Left lobe of liver (tissue), 2 donors: ENCODE data around the gene TMPRSS4. TPM values are rescaled to one million over a fixed set of nuclear protein-coding genes. Genes with fewer than 3 reads are reported as not detected.
A peak's percentile ranks its signal among the peaks of the same experiment; 100 is the strongest.

Experiments
- ATAC-seq: fragments of 200-7000 bp; cut with Tn5 transposase; one replicate; pipeline ENCODE4 v1.9.1; 2020; ENCODE audit warnings: mild to moderate bottlenecking, moderate library complexity
- DNase-seq: peaks from one replicate; pipeline ENCODE4 v3.0.0-alpha.2; 2020; ENCODE audit warnings: low spot score
- total RNA-seq: library from RNA; stranded (reverse); gene quantifications from one replicate; pipeline ENCODE4 v1.2.1, GENCODE V29; 2021
- donor health status: DM: no; HTN: no; CAD: no; lungs with moderate emphysema.
- donor health status: DM: no; HTN: yes; CAD: no.

Gene TMPRSS4
- total RNA-seq, 1 donor from 2014 or later: not detected

DNA sequence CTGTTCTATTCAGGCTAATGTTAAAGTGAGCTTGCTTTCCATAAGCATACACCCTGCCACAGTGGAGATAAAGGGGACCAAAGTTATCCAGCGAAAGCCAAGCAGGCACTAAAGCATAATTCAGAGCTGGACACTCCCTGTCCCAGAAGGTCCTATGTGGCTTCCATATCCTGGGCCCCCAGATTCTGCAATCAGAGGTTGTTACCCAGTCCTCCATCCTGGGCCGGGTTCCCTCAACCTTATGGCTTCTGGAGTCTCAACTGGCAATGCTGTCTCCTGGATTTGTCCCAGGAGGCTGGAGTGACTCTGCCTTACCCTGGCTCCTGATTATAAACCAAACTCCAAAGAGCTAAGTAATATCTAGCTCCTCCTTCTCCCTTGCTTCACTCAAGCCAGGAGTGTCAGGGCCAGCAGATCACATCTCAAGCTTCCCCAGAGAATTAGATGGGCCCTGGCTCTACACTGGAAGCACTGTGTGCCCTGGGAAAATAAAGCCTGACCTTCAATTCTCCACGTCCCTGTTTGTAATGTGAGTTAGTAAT lies 23.9 kb downstream of the TMPRSS4 start:
- no peak for ATAC-seq
- DNase-seq: no peak

DNA sequence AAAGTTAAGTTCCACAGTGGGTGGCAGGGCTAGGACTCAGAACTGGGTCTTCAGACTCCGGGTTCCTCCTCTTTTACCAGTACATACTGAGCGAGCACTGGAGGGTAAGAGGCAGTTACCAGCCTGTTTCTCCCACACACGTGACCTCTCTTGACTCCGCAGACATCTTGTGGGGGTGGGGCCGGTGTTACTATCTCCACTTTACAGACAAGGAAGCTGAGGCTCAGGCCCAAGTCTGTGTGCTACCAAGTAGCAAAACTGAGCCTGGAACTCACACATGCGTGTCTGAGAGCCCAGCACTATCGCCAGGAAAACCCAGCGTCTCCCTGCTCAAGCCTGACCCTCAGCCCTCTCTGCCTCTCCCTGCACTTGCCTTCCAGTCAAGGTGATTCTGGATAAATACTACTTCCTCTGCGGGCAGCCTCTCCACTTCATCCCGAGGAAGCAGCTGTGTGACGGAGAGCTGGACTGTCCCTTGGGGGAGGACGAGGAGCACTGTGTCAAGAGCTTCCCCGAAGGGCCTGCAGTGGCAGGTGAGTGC lies 25.9 kb downstream of the TMPRSS4 start:
- ATAC-seq (peak; percentile 46), DNase-seq (no peak)

GRCh38 chr11:118104491-118104890 lies 27.6 kb downstream of the TMPRSS4 start:
- no peak for DNase-seq
- no peak for ATAC-seq

- no peak for DNase-seq
- ATAC-seq: no peak
These were observed 28.9 kb downstream of the TMPRSS4 start for GRCh38 chr11:118105657-118106305.

DNA sequence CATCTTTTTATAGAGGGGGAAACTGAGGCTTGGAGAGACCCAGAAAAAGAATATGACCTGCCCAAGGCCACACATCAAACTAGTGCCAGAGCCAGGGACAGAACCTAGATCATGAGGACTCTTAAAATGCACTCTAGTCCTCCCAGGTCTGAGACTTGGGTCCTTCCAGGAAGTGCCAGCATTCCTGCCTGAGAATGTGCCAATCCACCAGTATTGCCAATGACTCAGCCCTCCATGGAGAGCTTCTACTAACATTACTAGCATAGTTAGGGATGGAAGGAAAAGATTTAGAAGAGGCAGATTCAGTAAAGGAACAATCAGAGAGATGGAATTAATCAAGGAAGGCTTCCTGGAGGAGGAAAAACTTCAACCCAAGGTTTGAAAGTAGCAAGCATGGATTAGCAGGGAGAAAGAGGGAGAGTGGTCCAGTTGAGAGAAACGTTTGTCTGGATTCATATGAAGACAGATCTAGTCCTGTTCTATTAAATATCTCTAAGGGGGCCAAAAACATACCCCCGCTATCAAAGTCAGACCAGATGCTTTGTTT lies 30.0 kb downstream of the TMPRSS4 start:
- no peak for ATAC-seq
- no peak for DNase-seq

GRCh38 chr11:118108513-118108912 lies 31.6 kb downstream of the TMPRSS4 start:
- ATAC-seq (no peak), DNase-seq (no peak)

- ATAC-seq: no peak
- DNase-seq: no peak
These were observed 32.4 kb downstream of the TMPRSS4 start for GRCh38 chr11:118109231-118109630.

- ATAC-seq: no peak
- DNase-seq: no peak
These were observed 34.3 kb downstream of the TMPRSS4 start for GRCh38 chr11:118111019-118111743.

DNA sequence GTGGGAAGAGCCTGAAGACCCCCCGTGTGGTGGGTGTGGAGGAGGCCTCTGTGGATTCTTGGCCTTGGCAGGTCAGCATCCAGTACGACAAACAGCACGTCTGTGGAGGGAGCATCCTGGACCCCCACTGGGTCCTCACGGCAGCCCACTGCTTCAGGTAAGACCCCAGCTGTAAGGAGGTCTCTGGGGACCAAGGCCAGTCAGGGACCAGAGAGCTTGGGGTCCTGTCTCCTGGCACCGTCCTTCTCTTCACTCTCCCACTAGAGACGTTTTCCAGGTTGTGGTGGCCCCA lies 34.8 kb downstream of the TMPRSS4 start:
- no peak for DNase-seq

DNA sequence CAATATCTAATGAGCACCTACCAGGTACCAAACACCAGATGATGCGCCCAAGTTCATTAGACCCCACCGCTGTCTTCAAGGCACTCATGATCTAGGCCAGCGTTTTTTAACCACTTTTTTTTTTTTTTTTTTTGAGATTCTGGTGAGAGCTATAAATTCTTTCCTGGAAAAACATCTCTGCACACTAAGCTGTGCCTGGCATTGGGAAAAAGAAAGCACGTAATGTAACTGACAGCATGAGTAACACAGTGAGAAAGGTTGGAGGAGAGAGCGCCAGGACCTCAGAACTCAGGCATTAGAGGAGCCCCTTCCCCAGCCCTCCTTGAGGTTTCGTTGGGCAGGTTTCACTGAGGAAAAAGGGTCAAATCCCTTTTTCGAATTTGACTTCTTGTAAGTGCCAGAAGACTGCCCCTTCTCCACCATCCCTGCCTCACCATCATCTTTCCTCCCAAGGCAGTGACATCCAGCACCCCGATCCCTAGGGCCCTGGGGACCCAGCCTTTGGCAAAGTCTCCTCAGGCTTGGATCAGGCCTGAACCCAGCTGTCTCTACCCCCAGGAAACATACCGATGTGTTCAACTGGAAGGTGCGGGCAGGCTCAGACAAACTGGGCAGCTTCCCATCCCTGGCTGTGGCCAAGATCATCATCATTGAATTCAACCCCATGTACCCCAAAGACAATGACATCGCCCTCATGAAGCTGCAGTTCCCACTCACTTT lies 36.0 kb downstream of the TMPRSS4 start:
- no peak for DNase-seq
- ATAC-seq: no peak

More for the DNA sequence above, 34.8 kb downstream of the TMPRSS4 start:
- ATAC-seq: no peak

DNA sequence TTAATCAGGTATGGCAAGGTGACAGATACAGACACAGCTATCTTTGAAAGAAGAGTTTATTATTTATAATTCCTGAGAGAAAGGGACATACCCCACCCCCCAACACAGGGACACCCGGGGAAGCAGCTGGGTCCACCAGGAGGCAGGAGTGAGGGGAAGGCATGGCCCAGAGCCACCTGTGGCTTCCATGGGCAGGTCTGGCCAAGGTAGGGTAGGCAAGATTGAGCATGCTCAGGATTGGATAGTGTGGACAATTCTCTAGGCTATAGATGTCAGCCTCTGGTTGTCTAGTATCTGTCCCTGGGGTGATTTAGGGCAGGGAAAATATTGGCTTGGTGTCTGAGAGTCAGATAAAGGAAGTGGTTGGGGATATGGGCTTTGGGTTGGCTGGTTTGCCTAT lies 37.4 kb downstream of the TMPRSS4 start:
- ATAC-seq: no peak
- no peak for DNase-seq

GRCh38 chr11:118115048-118115447 lies 38.2 kb downstream of the TMPRSS4 start:
- DNase-seq: no peak

GRCh38 chr11:118117790-118118601 lies 41.1 kb downstream of the TMPRSS4 start:
- DNase-seq (no peak), ATAC-seq (no peak)

More at GRCh38 chr11:118115048-118115447, 38.2 kb downstream of the TMPRSS4 start:
- ATAC-seq: no peak

- ATAC-seq (no peak), DNase-seq (no peak)
These were observed 43.9 kb downstream of the TMPRSS4 start for GRCh38 chr11:118120793-118121192.

- DNase-seq (no peak), ATAC-seq (no peak)
These were observed 48.2 kb downstream of the TMPRSS4 start for GRCh38 chr11:118124929-118125535.

GRCh38 chr11:118126082-118126838 lies 49.4 kb downstream of the TMPRSS4 start:
- DNase-seq (no peak), ATAC-seq (no peak)

GRCh38 chr11:118128310-118128709 lies 51.4 kb downstream of the TMPRSS4 start:
- ATAC-seq (no peak), DNase-seq (no peak)

DNA sequence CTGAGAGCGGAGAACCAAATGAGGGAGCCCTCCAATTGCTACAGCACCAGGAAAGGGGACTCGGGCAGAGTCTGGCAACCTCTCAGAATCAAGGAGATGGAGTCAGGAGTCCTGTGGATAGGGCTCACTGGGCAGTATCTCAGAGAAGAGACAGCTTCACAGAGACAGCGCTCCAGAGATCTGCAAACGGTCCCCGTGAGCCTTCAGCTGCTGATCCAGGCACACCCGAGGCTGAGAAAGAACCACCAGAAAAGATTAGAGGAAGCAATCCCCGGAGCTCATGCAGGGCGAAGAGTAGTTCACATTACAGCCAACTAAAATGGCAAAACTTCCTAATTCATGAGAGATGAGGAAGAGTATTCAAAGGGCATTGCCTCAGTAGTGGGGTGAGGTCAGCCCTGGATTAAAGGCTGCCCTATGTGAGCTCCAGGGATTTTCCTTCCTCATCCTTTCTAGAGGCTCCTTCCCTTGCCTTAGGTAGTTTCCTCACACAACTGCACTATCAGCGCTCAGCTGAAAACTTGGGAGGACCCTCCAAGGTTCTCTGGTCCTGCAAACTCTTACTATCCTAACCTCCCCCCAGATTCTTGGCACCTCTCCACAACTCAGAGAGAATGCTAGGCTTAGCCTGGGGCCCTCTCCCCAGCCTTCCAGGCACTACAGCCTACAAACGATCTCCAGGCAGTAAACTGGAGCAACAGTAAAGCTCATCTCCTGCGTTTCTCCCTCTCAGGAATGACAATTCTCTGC lies 52.0 kb downstream of the TMPRSS4 start:
- ATAC-seq (peak; percentile 21), DNase-seq (no peak)
